Posterior vena cava (tissue), 2 donors: ENCODE measurements around the gene PTPRN2. TPM values are rescaled to one million over a fixed set of nuclear protein-coding genes. Genes with fewer than 3 reads are reported as not detected.
"Not testable (repeated sequence)": the region's sequence is repeated elsewhere in the genome, so short reads cannot be mapped to it uniquely, and the experiment has no call there.

Source experiments
- DNase-seq: peaks from one replicate; pipeline ENCODE4 v3.0.0-alpha.2; 2020; ENCODE audit warnings: low spot score
- intact Hi-C, 2 donors: fragments of 100-400 bp; cut with DNase I; formaldehyde crosslinking; loops; one replicate each; pipeline versions ENCODE4 v1.14.1 to v1.14.2; 2022 to 2023
- total RNA-seq, 2 donors: library from RNA; stranded (reverse); fragmentation: NEBNext Ultra II Directional; extraction: Animal tissue kit (Norgen Biotek cat#: 25700); gene quantifications; one replicate each; pipeline ENCODE4 v1.2.1, GENCODE V29; 2021
- donor health status: DM: yes; HTN: yes; CAD: no.
- donor health status: DM: yes; HTN: yes; CAD: no.

The PTPRN2 gene
- total RNA-seq, 2 donors from 2014 or later, result 1.6 to 2.8 TPM

GRCh38 chr7:158421361-158421760, 166.3 kb downstream of the PTPRN2 start:
- intact Hi-C loops, result no loop called here
- DNase-seq, result no peak

DNA sequence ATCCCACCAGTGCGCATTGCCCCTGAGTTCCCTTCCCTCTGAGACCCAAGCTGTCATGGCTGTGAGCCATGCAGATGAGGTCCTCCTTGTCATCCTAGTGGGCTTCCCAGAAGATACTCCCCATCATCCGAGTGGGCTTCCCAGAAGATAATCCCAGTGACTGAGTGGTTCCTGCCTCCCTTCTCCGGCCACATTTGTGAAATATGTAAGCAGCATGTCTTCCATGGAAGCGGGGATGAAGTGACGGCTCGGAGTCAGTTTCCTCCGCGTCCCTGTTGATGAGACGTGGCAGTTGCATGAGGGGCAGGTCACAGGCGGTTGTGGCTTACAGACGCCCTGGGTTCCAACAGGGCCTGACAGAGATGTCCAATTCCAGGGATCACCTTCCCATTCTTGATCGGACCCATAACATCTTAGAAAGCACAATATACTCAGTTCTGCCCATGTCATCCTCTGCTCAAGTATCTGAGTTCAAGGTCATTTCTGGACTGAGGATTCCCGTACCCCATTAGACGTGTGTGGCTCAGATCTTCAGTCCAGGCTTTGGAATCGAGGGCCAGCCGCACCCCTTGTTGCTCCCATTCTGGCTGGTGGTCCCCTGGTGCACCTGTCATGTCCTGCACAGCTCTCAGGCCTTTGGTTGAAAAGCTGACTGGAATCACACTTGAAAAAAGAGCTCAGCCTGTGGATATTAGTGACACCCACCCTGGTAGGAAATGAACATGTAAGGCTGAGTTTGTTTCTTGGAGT, 166.9 kb downstream of the PTPRN2 start:
- peak; percentile 50 for DNase-seq
- intact Hi-C loops, result no loop called here

- intact Hi-C loops, result no loop called here
- DNase-seq, result peak; percentile 66
Measured at GRCh38 chr7:158419238-158419785, 168.3 kb downstream of the PTPRN2 start.

DNA sequence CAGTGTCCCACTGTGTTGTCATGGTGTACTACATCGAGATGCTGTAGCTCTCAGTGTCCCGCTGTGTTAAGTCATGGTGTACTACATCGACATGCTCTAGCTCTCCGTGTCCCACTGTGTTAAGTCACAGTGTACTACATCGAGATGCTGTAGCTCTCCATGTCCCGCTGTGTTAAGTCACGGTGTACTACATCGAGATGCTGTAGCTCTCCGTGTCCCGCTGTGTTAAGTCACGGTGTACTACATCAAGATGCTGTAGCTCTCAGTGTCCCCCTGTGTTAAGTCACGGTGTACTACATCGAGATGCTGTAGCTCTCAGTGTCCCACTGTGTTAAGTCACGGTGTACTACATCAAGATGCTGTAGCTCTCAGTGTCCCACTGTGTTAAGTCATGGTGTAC, 169.2 kb downstream of the PTPRN2 start:
- intact Hi-C loops, DNase-seq: not testable (repeated sequence)

GRCh38 chr7:158416283-158416933, 171.2 kb downstream of the PTPRN2 start:
- intact Hi-C loops, result no loop called here
- DNase-seq, result peak; percentile 55

- DNase-seq, result peak; percentile 53
- intact Hi-C loops, result no loop called here
Measured at GRCh38 chr7:158415316-158415715, 172.3 kb downstream of the PTPRN2 start.

GRCh38 chr7:158414486-158414961, 173.1 kb downstream of the PTPRN2 start:
- intact Hi-C loops, result no loop called here
- peak; percentile 76 for DNase-seq

DNA sequence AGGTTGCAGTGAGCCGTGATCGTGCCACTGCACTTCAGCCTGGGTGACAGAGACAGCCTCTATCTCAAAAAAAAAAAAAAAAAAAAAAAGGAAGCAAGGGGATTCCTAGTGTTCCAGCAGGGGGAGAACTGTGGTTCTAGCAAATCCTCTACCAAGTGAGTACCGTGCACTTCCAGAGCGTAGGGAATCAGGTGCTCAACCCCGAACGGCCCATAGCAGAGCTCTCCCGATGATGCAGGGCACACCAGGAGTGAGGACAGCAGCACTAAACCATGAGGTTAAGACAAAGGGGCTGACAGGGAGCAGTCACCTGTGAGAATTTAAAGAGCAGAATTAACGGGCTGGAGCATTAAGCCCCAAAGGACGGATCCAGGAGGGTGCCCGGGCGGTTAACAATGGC, 173.6 kb downstream of the PTPRN2 start:
- DNase-seq, result peak; percentile 46
- intact Hi-C loops, result no loop called here

- intact Hi-C loops, result no loop called here
- peak; percentile 73 for DNase-seq
Measured at GRCh38 chr7:158411232-158411950, 176.2 kb downstream of the PTPRN2 start.

DNA sequence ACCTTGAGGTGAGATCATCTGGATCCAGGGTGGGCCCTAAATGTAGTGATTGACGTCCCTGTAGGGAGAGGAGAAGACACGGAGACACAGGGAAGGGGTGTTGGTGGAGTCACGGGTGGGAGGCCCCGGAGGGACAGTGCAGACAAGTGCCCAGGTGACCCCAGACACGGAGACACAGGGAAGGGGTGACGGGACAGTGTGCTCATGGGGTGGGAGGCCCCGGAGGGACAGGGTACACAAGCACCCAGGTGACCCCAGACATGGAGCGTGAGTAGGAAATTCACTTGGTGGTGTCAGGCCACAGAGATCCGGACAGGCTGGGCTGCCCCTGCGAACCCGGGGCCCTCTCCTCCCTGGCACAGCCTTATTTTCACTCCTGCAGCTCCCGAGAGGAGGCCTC, 176.9 kb downstream of the PTPRN2 start:
- DNase-seq, result peak; percentile 65
- intact Hi-C loops, result no loop called here

- DNase-seq, result peak; percentile 52
- intact Hi-C loops, result no loop called here
Measured at GRCh38 chr7:158409816-158410330, 177.8 kb downstream of the PTPRN2 start.

DNA sequence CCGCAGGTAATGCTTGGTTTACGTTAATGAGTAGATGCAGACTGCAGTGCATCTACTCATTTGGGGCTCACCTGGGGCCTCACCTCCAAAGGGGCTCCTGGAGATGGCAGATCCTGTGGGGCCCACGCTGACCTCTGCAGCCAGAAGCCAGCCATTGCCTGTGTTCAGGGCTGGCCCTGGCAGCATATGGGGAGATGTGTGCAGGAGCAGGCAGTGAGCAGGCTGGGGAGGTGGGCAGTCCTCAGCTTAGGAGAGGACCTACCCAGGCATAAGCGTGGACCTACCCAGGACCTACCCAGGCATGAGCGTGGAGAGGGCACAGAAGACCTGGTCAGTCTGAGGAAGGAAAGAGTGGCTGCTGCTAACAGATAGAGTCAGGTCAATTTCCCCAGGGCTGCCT, 178.5 kb downstream of the PTPRN2 start:
- peak; percentile 34 for DNase-seq
- intact Hi-C loops, result no loop called here

DNA sequence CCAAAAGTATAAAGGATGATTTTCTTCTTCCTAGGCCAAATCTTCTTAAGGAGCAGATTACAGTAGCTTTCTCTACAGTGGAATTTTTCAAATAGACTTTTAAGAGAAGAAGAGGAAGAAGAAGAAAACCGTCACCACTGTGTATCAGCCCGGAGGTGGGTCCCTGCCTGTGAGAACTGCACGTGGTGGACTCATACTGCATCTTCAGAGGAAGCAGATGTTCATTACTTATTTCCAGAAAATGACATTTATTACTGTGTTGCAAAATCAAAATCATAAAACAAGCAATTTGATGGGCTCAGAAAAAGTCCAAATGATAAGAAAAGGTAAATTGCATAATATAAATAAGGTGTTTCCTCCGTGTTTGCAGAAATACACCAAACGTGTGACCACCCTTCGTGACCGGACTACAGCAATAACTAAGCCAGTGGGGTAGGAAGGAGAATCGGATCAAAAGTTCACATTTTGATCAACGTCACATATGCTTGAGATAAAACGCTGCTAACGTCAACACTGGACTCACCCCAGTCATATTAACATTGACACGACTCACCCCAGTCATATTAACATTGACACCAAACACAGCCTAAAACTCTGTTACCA, 179.2 kb downstream of the PTPRN2 start:
- intact Hi-C loops, result no loop called here
- DNase-seq, result no peak

- peak; percentile 54 for DNase-seq
- intact Hi-C loops, result no loop called here
Measured at GRCh38 chr7:158407581-158408317, 179.9 kb downstream of the PTPRN2 start.

GRCh38 chr7:158406801-158407200, 180.8 kb downstream of the PTPRN2 start:
- intact Hi-C loops, result no loop called here
- DNase-seq, result peak; percentile 64

DNA sequence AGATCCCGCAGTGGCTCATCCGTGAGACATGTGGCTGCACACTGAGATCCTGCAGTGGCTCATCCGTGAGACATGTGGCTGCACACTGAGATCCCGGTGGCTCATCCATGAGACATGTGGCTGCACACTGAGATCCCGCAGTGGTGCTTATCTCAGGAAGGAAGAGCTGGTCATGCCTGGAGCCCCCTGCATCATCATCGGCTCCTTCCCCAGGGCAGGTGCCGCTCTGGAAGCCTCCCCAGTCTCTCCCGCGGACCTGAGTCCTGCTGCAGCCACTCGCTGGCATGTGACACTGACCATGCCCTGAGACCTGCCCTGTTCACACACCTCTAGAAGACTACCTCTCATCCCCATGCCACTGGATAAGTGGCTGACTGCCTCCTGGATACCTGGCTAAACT, 181.3 kb downstream of the PTPRN2 start:
- intact Hi-C loops, result no loop called here
- DNase-seq, result peak; percentile 61

- peak; percentile 51 for DNase-seq
- intact Hi-C loops, result not testable (repeated sequence)
Measured at GRCh38 chr7:158405771-158406170, 181.9 kb downstream of the PTPRN2 start.

DNA sequence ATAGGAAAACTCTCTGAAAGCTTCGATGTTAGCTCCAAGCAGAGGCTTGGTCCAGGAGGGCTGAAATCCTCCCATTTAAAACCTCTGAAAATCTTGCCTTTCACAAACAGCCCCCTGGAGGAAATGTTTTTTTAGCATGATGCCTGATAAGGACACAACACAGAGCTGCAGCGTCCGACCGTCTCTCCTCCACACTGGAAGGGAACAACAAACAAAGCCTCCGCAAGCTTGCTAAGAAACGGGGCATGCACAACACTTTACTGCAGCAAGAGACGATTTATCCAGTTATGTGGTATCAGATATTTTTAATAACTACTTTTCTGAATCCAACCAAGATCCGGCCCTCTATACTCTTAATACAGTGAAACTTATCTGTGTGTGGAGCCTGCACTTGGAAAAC, 182.3 kb downstream of the PTPRN2 start:
- DNase-seq, result no peak
- intact Hi-C loops, result no loop called here
